T47D (cell line): ENCODE measurements around the gene PLA2G5.
"Not testable (repeated sequence)": the region's sequence is repeated elsewhere in the genome, so short reads cannot be mapped to it uniquely, and the experiment has no call there.

Source experiments
- DNase-seq, 2 experiments: peaks; one replicate each; pipeline versions ENCODE4 v3.0.0 to v3.0.0-alpha.2; 2011 to 2012; ENCODE audit warnings: low read depth in 1 of 2, low spot score in 1 of 2
- JUND ChIP-seq: IDR thresholded peaks from 2 replicates; pipeline ENCODE4 v1.6.1; 2012; ENCODE audit warnings: low read depth
- in situ Hi-C: cut with HindIII; loops from 2 replicates; pipeline ENCODE4 v1.10.0; 2016; ENCODE audit warnings: low sequenced_read_pairs, low pct_unique_long_range_greater_than_20kb

Gene PLA2G5

DNA sequence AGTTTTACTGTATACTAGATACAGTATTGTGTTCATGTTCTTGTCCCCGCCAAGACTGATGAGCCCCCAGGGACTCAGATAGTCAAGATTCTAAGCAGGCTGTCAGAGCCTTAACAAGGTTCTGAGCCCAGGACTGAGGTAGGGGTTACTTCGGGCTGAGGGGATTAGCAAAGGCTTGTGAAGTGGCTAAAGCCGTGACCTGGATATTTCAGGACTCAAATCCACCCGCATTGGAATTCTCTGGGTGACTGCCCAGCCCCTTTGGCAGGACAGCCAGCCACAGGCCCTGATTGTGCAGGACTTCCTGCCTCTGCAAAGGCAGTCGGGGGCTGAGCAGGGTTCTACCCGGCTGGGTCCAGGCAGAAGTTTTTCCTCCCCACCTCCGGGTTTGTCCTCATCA, at the start of gene PLA2G5:
TSS of gene PLA2G5 (plus strand) at position 321 of the 400 bp plus-strand sequence. CDS start 14,637 bp downstream, outside the sequence.
- in situ Hi-C loops: no loop called here
- DNase-seq: no peak
- no peak for TF ChIP-seq JUND

DNA sequence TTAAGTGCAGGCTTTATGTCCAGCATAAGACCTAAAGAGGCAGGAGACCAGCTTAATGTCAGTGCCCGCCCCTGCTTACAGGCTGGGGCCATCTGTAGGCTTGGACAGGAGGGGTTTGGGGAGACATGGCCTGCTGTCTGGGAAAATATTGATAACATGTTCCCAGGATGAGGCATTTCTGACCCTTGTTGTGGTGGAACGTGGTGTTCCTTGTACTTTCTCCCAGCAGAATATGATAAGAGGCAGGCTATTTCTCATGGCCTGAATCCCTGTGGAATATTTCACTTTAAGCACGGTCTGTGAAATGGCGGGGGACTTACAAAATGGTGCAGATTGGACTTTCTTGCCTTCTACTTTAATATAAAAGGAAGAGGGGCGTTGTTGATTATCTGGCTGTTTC, 41.9 kb upstream of the PLA2G5 start:
- DNase-seq: no peak
- no peak for TF ChIP-seq JUND
- in situ Hi-C loops: no loop called here

- DNase-seq: no peak
- TF ChIP-seq JUND: no peak
- in situ Hi-C loops: no loop called here
Measured at GRCh38 chr1:20028726-20029125, 41.3 kb upstream of the PLA2G5 start.

DNA sequence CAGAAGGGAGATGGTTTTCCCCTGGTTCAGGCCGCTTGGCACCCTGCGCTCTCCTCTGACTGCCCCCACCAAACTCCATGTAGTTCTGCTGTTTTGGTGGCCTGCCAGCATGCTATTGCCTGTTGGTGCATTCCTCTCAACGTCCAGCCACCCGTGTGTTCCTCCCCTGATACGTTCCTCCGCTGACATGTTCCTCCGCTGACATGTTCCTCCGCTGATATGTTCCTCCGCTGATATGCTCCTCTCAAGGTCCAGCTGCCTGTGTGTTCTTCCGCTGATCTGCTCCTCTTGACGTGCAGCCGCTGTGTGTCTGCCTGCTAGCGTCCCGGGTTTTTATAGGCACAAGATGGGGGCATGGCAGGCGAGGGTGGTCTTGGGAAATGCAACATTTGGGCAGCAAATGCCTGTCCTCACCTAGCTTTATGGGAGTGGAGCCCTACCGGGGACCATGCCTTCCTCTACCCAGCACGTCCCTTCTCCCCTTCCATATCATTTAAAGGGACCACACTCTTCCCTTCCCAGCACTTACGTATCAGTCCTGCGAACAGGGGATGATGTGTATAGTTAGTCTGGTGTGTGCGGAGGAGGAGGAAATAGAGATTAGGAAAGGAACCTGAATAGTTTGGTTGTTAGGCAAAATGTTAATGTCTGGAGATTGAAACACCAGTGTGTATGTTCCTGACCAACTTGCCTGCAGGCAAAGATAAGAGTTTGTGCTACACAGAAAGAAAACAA, 40.6 kb upstream of the PLA2G5 start:
- no peak for DNase-seq
- in situ Hi-C loops: no loop called here
- no peak for TF ChIP-seq JUND

- in situ Hi-C loops, DNase-seq: not testable (repeated sequence)
Measured at GRCh38 chr1:20030436-20031151, 39.4 kb upstream of the PLA2G5 start.

DNA sequence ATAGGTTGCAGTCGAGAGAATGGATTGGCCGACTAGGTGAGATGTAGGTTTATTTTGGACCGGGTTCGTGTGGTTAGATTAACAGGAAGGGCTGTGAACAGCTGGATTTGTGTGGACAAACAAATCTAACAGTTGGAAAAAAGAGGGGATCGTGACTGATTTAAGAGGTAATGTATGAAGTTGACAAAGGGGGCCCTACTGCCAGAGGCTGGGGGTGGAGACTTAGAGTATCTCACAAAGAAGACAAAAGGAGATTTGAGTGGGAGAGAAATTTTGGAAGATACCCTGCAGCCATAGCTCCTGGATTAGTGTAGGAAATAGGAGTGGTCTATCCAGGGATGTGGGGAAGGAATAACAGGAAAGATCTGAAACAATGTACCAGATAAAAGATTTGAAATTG, 38.8 kb upstream of the PLA2G5 start:
- in situ Hi-C loops: no loop called here
- TF ChIP-seq JUND: no peak
- no peak for DNase-seq

GRCh38 chr1:20031836-20032235, 38.2 kb upstream of the PLA2G5 start:
- DNase-seq: no peak
- in situ Hi-C loops: no loop called here
- no peak for TF ChIP-seq JUND

DNA sequence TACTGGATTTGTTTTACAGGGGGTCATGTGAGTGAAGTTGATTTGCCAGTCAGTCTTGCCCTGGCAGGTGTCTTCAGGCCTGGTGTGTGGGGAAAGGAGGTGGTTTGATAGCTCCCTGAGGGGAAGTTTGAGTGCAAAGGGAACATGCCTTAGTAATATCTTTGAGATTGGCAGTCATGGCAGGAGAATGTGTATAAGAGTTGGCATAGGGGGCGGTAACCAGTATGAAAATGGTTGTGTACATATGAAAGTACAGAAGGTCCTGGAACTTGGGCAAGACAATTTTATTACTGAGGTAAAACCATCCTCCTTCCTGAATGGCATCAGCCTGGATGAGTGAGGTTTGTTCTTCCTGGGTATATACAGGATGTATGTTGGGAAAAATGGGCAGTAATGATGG, 37.6 kb upstream of the PLA2G5 start:
- in situ Hi-C loops: no loop called here
- TF ChIP-seq JUND: no peak
- no peak for DNase-seq

DNA sequence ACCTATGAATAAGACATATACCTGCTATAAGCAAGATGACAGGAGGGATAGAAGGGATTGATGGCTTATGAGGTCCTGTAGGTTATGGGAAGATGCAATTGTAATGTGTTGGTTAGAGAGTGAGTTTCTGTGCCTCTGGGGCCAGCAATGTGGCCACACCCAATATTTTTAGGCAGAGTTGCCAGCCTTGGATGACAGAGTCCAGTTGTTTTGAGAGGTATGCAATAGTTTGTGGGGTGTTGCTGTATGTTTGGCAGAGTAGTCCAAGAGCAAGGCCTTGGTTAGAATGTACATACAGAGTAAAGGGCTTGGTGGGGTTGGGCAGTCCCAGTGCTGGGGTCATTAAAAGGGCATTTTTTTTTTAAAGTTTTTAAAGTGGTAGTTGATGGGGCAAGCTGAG, 36.6 kb upstream of the PLA2G5 start:
- no peak for TF ChIP-seq JUND
- no peak for DNase-seq
- in situ Hi-C loops: no loop called here

DNA sequence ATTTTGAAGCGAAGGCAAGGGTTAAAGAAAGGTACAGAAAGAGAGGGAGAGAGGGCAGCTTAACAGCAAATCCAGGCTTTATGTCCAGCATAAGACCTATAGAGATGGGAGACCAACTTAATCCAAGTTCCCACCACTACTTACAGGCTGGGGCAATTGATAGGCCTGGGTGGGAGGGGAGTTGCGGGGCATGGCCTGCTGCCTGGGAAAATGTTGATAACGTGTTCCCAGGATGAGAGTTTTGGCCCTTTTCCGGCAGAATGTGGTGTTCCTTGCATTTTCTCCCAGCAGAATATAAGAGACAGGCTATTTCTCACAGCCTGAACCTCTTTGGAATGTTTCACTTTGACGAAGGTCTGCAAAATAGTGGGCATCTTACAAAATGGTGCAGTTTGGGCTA, 34.9 kb upstream of the PLA2G5 start:
- in situ Hi-C loops: no loop called here
- TF ChIP-seq JUND: no peak
- DNase-seq: no peak

DNA sequence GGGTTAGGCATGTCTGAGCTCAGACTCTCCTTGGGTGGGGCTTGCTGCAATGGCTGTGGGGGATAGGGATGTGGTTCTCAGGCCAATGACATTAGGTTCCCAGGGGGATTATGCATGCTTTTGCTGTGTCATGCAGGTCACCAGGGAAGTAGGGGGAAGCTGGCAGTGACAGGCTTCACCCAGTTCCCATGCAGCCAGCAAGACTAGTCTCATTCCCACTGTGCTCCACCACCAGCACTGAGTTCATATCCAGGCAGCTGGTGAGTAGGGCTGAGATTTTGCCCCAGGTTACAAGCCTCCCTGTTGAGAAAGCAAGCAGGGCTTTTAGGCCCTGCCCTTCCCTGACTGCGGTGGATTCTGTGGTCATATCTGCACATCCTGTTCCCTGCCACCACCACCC, 32.1 kb upstream of the PLA2G5 start:
- in situ Hi-C loops: no loop called here
- TF ChIP-seq JUND: no peak
- DNase-seq: no peak

GRCh38 chr1:20047096-20047495, 22.9 kb upstream of the PLA2G5 start:
- in situ Hi-C loops: no loop called here
- no peak for DNase-seq
- TF ChIP-seq JUND: no peak

GRCh38 chr1:20048563-20048962, 21.4 kb upstream of the PLA2G5 start:
- in situ Hi-C loops: no loop called here
- no peak for DNase-seq
- no peak for TF ChIP-seq JUND

DNA sequence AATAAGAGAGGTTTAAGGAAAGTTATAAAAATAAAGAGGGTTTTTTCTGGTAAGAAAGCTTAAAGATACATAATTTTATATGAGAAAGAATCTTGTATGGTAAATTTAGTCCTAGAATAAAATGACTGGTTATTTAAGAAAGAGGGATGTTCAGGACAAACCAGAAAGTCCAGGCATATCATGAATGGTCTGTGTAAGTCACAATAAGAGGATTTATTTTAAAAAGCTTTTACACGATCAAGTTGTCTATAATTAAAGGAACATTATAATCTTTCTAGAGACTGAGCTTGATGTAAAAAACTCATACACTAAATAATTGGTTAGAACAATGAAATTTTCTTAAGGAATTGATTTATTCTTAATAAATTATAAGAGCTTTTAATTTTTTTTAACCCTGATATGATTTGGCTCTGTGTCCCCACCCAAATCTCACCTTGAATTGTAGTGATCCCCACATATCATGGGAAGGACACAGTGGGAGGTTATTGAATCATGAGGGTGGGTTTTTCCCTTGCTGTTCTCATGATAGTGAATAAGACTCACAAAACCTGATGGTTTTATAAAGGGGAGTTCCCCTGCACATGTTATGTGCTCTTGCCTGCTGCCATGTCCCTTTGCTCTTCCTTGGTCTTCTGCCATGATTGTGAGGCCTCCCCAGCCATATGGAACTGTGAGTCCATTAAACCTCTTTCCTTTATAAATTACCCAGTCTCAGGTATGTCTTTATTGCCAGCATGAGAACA, 20.8 kb upstream of the PLA2G5 start:
- in situ Hi-C loops, DNase-seq: not testable (repeated sequence)
